ENCODE data around the gene KIF2C.
A peak's percentile ranks its signal among the peaks of the same experiment; 100 is the strongest.

The KIF2C gene

DNA sequence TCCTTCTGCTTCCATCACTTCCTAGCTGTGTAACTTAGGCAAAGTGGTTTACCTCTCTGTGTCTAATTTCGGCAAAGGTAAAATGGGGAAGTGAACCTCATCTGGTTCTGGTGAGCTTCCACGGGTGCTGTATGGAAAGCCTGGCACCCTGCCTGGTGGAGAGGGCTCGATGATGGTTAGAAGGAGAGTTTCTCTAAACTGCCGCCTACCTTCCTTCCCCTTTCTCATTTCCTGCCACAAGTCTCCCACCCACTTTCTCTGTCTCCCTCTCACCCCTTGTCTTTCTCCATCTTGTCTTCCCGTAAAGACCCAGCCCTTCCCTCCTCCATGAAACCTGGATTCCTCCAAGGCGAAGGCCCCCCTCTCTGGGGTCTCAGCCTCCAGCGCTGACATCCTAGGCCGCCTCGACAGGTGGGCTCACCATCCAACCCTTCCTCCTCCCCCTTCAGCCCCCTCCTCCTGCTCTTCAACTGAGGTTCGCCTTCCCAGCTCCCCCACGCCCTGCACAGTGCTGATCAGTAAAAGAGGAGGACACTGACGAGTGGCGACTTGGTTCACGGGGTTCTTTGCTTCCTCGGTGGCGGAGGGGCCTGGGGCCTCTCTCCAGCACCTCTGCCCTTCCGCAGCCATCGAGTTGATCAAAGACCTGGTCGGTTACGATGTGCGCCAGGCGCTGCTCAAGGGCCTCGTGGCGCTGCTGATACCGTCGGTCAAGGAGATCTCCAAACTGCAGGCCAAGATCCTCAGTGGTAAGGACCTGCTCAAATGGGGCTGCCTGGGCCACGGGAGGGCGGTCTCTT lies 15.9 kb upstream of the KIF2C start:
- no peak overlapping the region for H3K4me3 ChIP-seq (ENCODE audit: low read depth, low read length)
- no peak for TF ChIP-seq CTCF (IDR thresholded peaks at IDR 0.05; ENCODE audit: low read depth, low read length, missing control alignments)
- no peak for DNase-seq (ENCODE audit: low read depth)
- in situ Hi-C loops (cut with HindIII; ENCODE audit: low sequenced_read_pairs), result no loop called here

DNA sequence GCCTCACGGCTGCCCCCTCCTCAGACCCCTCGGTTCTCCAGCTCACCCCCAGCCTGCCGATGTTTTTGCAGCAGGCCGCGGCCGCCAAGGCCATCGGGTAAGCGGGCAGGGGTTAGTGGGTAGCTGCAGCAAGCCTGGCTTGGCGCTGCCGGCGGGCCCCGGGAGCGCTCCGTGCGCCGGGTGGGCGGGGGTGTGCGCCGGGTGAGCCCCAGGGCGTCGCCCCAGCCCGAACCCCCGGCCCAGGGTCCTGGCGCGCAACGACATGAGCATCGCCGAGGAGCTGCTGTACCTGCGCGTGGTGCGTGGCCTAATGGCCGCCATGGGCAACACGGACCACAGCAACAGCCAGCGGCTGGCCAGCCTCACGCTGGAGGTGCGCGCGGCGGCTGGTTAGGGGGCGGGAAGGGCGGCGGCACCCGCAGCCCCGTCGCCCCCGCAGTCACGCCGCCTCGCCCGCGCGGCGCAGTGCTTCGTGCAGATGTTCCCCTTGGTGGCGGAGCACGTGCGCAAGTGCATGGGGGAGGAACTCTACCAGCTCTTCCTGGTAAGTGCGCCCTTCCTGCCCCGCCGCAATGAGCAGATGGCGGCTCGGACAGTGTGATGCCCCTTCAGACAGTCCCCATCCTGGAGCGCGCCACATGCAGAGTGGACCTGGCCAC lies 15.2 kb upstream of the KIF2C start:
- TF ChIP-seq CTCF (IDR thresholded peaks at IDR 0.05; ENCODE audit: low read depth, low read length, missing control alignments), result no peak
- H3K4me3 ChIP-seq (ENCODE audit: low read depth, low read length), result no peak overlapping the region
- DNase-seq (ENCODE audit: low read depth), result no peak
- in situ Hi-C loops (cut with HindIII; ENCODE audit: low sequenced_read_pairs), result no loop called here

- DNase-seq (ENCODE audit: low read depth), result no peak
- no peak for TF ChIP-seq CTCF (IDR thresholded peaks at IDR 0.05; ENCODE audit: low read depth, low read length, missing control alignments)
- in situ Hi-C loops (cut with HindIII; ENCODE audit: low sequenced_read_pairs), result no loop called here
- H3K4me3 ChIP-seq (ENCODE audit: low read depth, low read length), result no peak overlapping the region
Observed at GRCh38 chr1:44724955-44725698, 14.5 kb upstream of the KIF2C start.

DNA sequence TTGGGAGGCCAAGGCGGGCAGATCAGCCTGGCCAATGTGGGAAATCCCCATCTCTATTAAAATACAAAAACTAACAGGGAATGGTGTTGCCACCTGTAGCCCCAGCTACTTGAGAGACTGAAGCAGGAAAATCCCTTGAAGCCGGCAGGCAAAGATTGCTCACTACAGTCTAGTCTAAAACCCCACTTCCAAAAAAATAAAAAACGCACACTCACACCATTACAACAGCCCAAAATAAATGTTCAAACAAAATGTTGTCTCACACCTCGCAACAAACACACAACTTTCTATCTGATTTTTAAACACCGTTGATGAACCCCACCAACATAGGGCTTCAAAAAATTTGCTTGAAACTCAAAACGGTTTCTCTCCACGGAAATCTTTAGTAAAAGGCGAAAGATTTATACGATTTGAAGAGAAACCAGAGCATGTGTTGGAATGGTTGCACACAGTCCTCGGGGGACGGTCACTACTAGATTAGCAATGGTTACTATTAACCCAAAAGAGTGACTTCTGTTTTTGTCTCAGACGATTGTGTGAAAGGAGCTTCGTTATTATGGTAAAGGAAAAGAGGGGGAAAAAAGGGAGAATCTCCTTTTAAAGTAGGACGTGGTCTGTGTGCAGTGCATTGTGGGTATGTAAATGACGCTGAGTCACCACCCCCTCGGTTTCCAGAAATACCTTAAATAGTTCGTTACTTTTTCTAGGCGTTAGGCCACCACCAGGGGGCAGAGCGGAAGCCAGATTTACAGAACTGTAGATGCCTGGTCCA lies 8.7 kb upstream of the KIF2C start, which contains the start of gene RNU5D-1:
TSS of gene RNU5D-1 (minus strand) at position 430 of the 772 bp plus-strand sequence.
- in situ Hi-C loops (cut with HindIII; ENCODE audit: low sequenced_read_pairs), result no loop called here
- TF ChIP-seq CTCF (IDR thresholded peaks at IDR 0.05; ENCODE audit: low read depth, low read length, missing control alignments), result peak; percentile 86
- DNase-seq (ENCODE audit: low read depth), result peak; percentile 95
- H3K4me3 ChIP-seq (ENCODE audit: low read depth, low read length), result no peak within 1 kb of the TSS

GRCh38 chr1:44733365-44733764 lies 6.3 kb upstream of the KIF2C start:
- H3K4me3 ChIP-seq (ENCODE audit: low read depth, low read length), result no peak overlapping the region
- no peak for DNase-seq (ENCODE audit: low read depth)
- in situ Hi-C loops (cut with HindIII; ENCODE audit: low sequenced_read_pairs), result no loop called here
- no peak for TF ChIP-seq CTCF (IDR thresholded peaks at IDR 0.05; ENCODE audit: low read depth, low read length, missing control alignments)

DNA sequence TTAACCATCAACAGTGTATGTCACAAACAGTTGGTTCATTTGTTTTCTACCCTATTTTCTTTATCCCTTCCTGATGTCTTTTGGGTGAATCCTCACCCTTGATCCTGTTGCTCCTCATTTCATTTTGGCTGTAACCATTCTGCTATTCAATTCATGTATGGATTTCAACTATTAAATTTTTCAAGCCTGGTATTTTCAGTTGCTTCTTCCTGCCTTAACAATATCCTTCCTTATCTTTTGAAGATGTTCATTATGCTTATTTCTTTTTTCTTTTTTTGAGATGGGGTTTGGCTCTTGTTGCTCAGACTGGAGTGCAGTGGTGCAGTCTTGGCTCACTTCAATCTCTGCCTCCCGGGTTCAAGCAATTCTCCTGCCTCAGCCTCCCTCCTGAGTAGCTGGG lies 5.9 kb upstream of the KIF2C start:
- in situ Hi-C loops (cut with HindIII; ENCODE audit: low sequenced_read_pairs), result no loop called here
- no peak overlapping the region for H3K4me3 ChIP-seq (ENCODE audit: low read depth, low read length)
- DNase-seq (ENCODE audit: low read depth), result no peak
- TF ChIP-seq CTCF (IDR thresholded peaks at IDR 0.05; ENCODE audit: low read depth, low read length, missing control alignments), result no peak
